Gastrocnemius medialis (tissue), 4 donors: ENCODE data around the gene EPM2A. TPM values are rescaled to one million over a fixed set of nuclear protein-coding genes. Genes with fewer than 3 reads are reported as not detected.

Experiments
- ATAC-seq, 2 donors: fragments of 150-250 bp; one replicate each; pipeline ENCODE4 v1.9.1; 2016
- DNase-seq, 2 donors: peaks; one replicate each; pipeline ENCODE4 v3.0.0-alpha.2; 2019
- H3K27ac ChIP-seq, 4 donors: fragments of 200-600 bp; sonication (generic); 1 replicate in 1 of 4; 2 replicates in 3 of 4; pipeline ENCODE4 v1.5.1; 2016 to 2018; ENCODE audit warnings: mild to moderate bottlenecking in 2 of 4, moderate library complexity in 1 of 4
- H3K27me3 ChIP-seq, 3 donors: fragments of 200-600 bp; sonication (generic) in 2 of 3; 1 replicate in 1 of 3; 2 replicates in 2 of 3; pipeline versions ENCODE4 v1.5.1 to v1.6.0; 2016 to 2019; ENCODE audit warnings: mild to moderate bottlenecking in 1 of 3, moderate library complexity in 1 of 3
- H3K36me3 ChIP-seq, 2 donors: fragments of 200-600 bp; sonication (generic) in 1 of 2; one replicate each; pipeline ENCODE4 v1.5.1; 2017 to 2018
- H3K4me1 ChIP-seq, 2 donors: fragments of 200-600 bp; sonication (generic) in 1 of 2; one replicate each; pipeline ENCODE4 v1.5.1; 2016 to 2017; ENCODE audit warnings: mild to moderate bottlenecking in 2 of 2
- H3K4me3 ChIP-seq, 4 donors: fragments of 200-600 bp; sonication (generic) in 3 of 4; 1 replicate in 1 of 4; 2 replicates in 3 of 4; pipeline ENCODE4 v1.5.1; 2016 to 2019; ENCODE audit warnings: mild to moderate bottlenecking in 2 of 4
- H3K9me3 ChIP-seq, 3 donors: fragments of 200-600 bp; sonication (generic) in 2 of 3; 1 replicate in 1 of 3; 2 replicates in 2 of 3; pipeline ENCODE4 v1.5.1; 2016 to 2019
- CTCF ChIP-seq, 5 experiments: fragments of 450-650 bp in 3 of 5; fragments of 200-600 bp in 2 of 5; sonication (generic) in 2 of 5; IDR thresholded peaks in 4 of 5; conservative IDR thresholded peaks in 1 of 5; 1 replicate in 4 of 5; 2 replicates in 1 of 5; pipeline ENCODE4 v1.5.1; 2016 to 2019; ENCODE audit warnings: antibody characterized with exemption in 5 of 5, mild to moderate bottlenecking in 3 of 5, moderate library complexity in 3 of 5
- POLR2A ChIP-seq, 2 donors: fragments of 450-650 bp; IDR thresholded peaks; one replicate each; pipeline ENCODE4 v1.6.1; 2017; ENCODE audit warnings: antibody characterized with exemption in 2 of 2, mild to moderate bottlenecking in 2 of 2, moderate library complexity in 2 of 2
- in situ Hi-C, 4 donors: fragments of 200-750 bp; cut with MboI; loops; one replicate each; pipeline versions ENCODE4 v1.15.0 to v1.8.0; 2017; ENCODE audit warnings: low sequenced_read_pairs in 4 of 4
- intact Hi-C: fragments of 100-400 bp; cut with DNase I; formaldehyde crosslinking; loops from one replicate; pipeline ENCODE4 v1.15.1; 2023; ENCODE audit warnings: low total_unique reads
- total RNA-seq, 4 donors: library from RNA; depleted of rRNA; stranded (reverse); fragments of >200 nt; gene quantifications; one replicate each; pipeline versions ENCODE4 v1.1.0 to v1.2.3, GENCODE V29; 2016

Gene EPM2A
- total RNA-seq, result 10 to 100 TPM; 51.9 to 100.0 (median 68.2) TPM

GRCh38 chr6:145735356-145736165 is at the start of gene EPM2A:
EPM2A (minus strand) TSS chr6:145735520; CDS start chr6:145735498, 22 bp downstream.
- peak; percentile 88 to 92 for DNase-seq
- Histone ChIP-seq H3K36me3 (no peaks in the 10 kb centered on the region), H3K27ac (peak within 1 kb of the TSS; percentile 90 to 99 (median 94)), H3K4me3 (peak within 1 kb of the TSS; percentile 75 to 86 (median 81)), H3K27me3 (no peaks in the 10 kb centered on the region), H3K9me3 (no peaks in the 10 kb centered on the region), H3K4me1 (peaks cover 15 to 31% of the 10 kb centered on the region in 2 donors)
- peak; percentile 84 to 88 for ATAC-seq
- intact Hi-C loops, result loop anchor here (1.0 to 5.0 kb wide), 4 partner anchors 79 to 807 kb away; partner anchors contain the start of genes FBXO30, RAB32 and SHPRH
- in situ Hi-C loops, result loop anchor here (5.0 to 10.0 kb wide), 3 partner anchors 79 to 87 kb away; partner anchors contain the start of gene FBXO30 (in 2 of the 4)
- TF ChIP-seq CTCF (IDR thresholded peaks at IDR 0.05 in 4 of 5, conservative IDR thresholded peaks at IDR 0.05 in 1 of 5) (peak in 4 of 5 experiments; percentile 5 to 43 (median 14)), POLR2A (IDR thresholded peaks at IDR 0.05) (peak; percentile 85 to 87)

GRCh38 chr6:145784683-145785082 is 49.4 kb upstream of the EPM2A start:
- H3K4me1 ChIP-seq, result peaks cover 26 to 33% of the 10 kb centered on the region in 2 donors
- no peaks in the 10 kb centered on the region for H3K36me3 ChIP-seq
- no peaks in the 10 kb centered on the region for H3K27me3 ChIP-seq
- peak; percentile 65 to 87 for DNase-seq
- no peak for TF ChIP-seq POLR2A (IDR thresholded peaks at IDR 0.05)
- TF ChIP-seq CTCF (IDR thresholded peaks at IDR 0.05 in 4 of 5, conservative IDR thresholded peaks at IDR 0.05 in 1 of 5), result no peak
- intact Hi-C loops, result no loop called here
- H3K9me3 ChIP-seq, result no peaks in the 10 kb centered on the region
- ATAC-seq, result peak; percentile 77 to 94
- in situ Hi-C loops, result no loop called here
- peak overlapping the region; percentile 59 to 77 (median 62) for H3K27ac ChIP-seq
- no peak overlapping the region for H3K4me3 ChIP-seq

GRCh38 chr6:145783796-145784195 is 48.5 kb upstream of the EPM2A start:
- TF ChIP-seq POLR2A (IDR thresholded peaks at IDR 0.05) (no peak), CTCF (IDR thresholded peaks at IDR 0.05 in 4 of 5, conservative IDR thresholded peaks at IDR 0.05 in 1 of 5) (no peak)
- Histone ChIP-seq H3K27me3 (no peaks in the 10 kb centered on the region), H3K4me3 (no peak overlapping the region), H3K9me3 (no peaks in the 10 kb centered on the region), H3K27ac (no peak overlapping the region), H3K36me3 (no peaks in the 10 kb centered on the region), H3K4me1 (peaks cover 17 to 24% of the 10 kb centered on the region in 2 donors)
- intact Hi-C loops (no loop called here), in situ Hi-C loops (no loop called here)
- DNase-seq (no peak), ATAC-seq (no peak)

GRCh38 chr6:145772846-145773245 is 37.5 kb upstream of the EPM2A start:
- in situ Hi-C loops (no loop called here), intact Hi-C loops (no loop called here)
- H3K27ac ChIP-seq, result no peak overlapping the region
- ATAC-seq (no peak), DNase-seq (no peak)
- H3K36me3 ChIP-seq, result no peaks in the 10 kb centered on the region
- no peak overlapping the region for H3K4me3 ChIP-seq
- H3K27me3 ChIP-seq, result no peaks in the 10 kb centered on the region
- H3K4me1 ChIP-seq, result no peaks in the 10 kb centered on the region
- TF ChIP-seq CTCF (IDR thresholded peaks at IDR 0.05 in 4 of 5, conservative IDR thresholded peaks at IDR 0.05 in 1 of 5) (no peak), POLR2A (IDR thresholded peaks at IDR 0.05) (no peak)
- H3K9me3 ChIP-seq, result no peaks in the 10 kb centered on the region
